IMR-90 (cell line): ENCODE results near the gene BCL2L2. TPM values are rescaled to one million over a fixed set of nuclear protein-coding genes. Genes with fewer than 3 reads are reported as not detected.

Source experiments
- ATAC-seq: fragments of 200-7000 bp; cut with Tn5 transposase; 2 replicates; pipeline ENCODE4 v1.9.1; 2020; ENCODE audit warnings: low read depth, mild to moderate bottlenecking, moderate library complexity
- BruUV-seq: library from RNA; stranded (reverse); fragments of 400-500 nt; replicated peaks from 2 replicates; lab custom pipeline; 2021; lab: Mats Ljungman, UMichigan
- CTCF ChIA-PET: fragments of 300-600 bp; formaldehyde crosslinking; extraction: SDS; loops from one replicate; lab custom pipeline; 2021; ENCODE audit warnings: antibody characterized with exemption; lab: Yijun Ruan, JAX
- POLR2A ChIA-PET: fragments of 300-600 bp; sonication (Branson Sonifier 250); formaldehyde crosslinking; loops from one replicate; lab custom pipeline; 2022; ENCODE audit warnings: antibody characterized with exemption; ENCODE audit not compliant: unreplicated experiment; lab: Charles Lee
- DNase-seq: peaks from one replicate; pipeline ENCODE4 v3.0.0; 2013
- H2AFZ ChIP-seq: replicated peaks from 2 replicates; pipeline ENCODE3; 2013; ENCODE audit warnings: low read length, mild to moderate bottlenecking; ENCODE audit not compliant: poor library complexity
- H2AK5ac ChIP-seq: 2 replicates; pipeline ENCODE4 v1.6.1; 2013; ENCODE audit warnings: low read depth, low read length, inconsistent platforms
- H2AK9ac ChIP-seq: replicated peaks from 2 replicates; pipeline ENCODE3; 2013; ENCODE audit warnings: mild to moderate bottlenecking, low read depth, low read length, moderate library complexity; ENCODE audit not compliant: poor library complexity
- H2BK120ac ChIP-seq: 2 replicates; pipeline ENCODE4 v1.6.1; 2013; ENCODE audit warnings: low read depth, low read length, inconsistent platforms
- H2BK15ac ChIP-seq: 3 replicates; pipeline ENCODE4 v1.6.1; 2013; ENCODE audit warnings: low read depth, low read length, inconsistent platforms
- H2BK20ac ChIP-seq: 2 replicates; pipeline ENCODE4 v1.6.1; 2013; ENCODE audit warnings: low read depth, mild to moderate bottlenecking, inconsistent platforms, low read length, moderate library complexity
- H2BK5ac ChIP-seq: 2 replicates; pipeline ENCODE4 v1.6.1; 2013; ENCODE audit warnings: mild to moderate bottlenecking, low read depth, low read length, inconsistent platforms; ENCODE audit not compliant: poor library complexity, severe bottlenecking
- H3K14ac ChIP-seq: replicated peaks from 2 replicates; pipeline ENCODE4 v1.6.1; 2013; ENCODE audit warnings: low read depth, low read length, inconsistent platforms
- H3K18ac ChIP-seq: 2 replicates; pipeline ENCODE4 v1.6.1; 2013; ENCODE audit warnings: low read depth, low read length, control low read depth
- H3K23ac ChIP-seq: 2 replicates; pipeline ENCODE4 v1.6.1; 2013; ENCODE audit warnings: low read depth, low read length, inconsistent platforms
- H3K27ac ChIP-seq: 2 replicates; pipeline ENCODE4 v1.5.1; 2013; ENCODE audit warnings: mild to moderate bottlenecking, control low read depth, low read length; ENCODE audit not compliant: insufficient read depth
- H3K27me3 ChIP-seq: 2 replicates; pipeline ENCODE4 v1.6.1; 2013; ENCODE audit warnings: low read length; ENCODE audit not compliant: control insufficient read depth, insufficient read depth
- H3K36me3 ChIP-seq: 2 replicates; pipeline ENCODE4 v1.6.1; 2013; ENCODE audit warnings: low read length, mixed read lengths; ENCODE audit not compliant: control insufficient read depth, insufficient read depth
- H3K4ac ChIP-seq: 2 replicates; pipeline ENCODE4 v1.6.1; 2013; ENCODE audit warnings: low read depth, low read length, inconsistent platforms
- H3K4me1 ChIP-seq: 2 replicates; pipeline ENCODE4 v1.6.1; 2013; ENCODE audit warnings: low read length, mixed read lengths; ENCODE audit not compliant: control insufficient read depth, insufficient read depth
- H3K4me2 ChIP-seq: 2 replicates; pipeline ENCODE4 v1.6.1; 2013; ENCODE audit warnings: low read depth, mild to moderate bottlenecking, control low read depth, low read length, moderate library complexity
- H3K4me3 ChIP-seq: 2 replicates; pipeline ENCODE4 v1.5.1; 2013; ENCODE audit warnings: low read depth, mild to moderate bottlenecking, control low read depth, low read length, moderate library complexity; ENCODE audit not compliant: insufficient read depth
- H3K56ac ChIP-seq: 2 replicates; pipeline ENCODE4 v1.6.1; 2013; ENCODE audit warnings: low read length, inconsistent platforms; ENCODE audit not compliant: insufficient read depth; ENCODE audit errors: extremely low read depth
- H3K79me1 ChIP-seq, 2 experiments: 2 replicates each; pipeline ENCODE4 v1.6.1; 2013; ENCODE audit warnings: low read length in 2 of 2, inconsistent platforms in 1 of 2, low read depth in 1 of 2
- H3K9ac ChIP-seq: 2 replicates; pipeline ENCODE4 v1.6.1; 2013; ENCODE audit warnings: low read depth, low read length, control low read depth
- H3K9me1 ChIP-seq: 2 replicates; pipeline ENCODE4 v1.6.1; 2013; ENCODE audit warnings: low read length, inconsistent platforms; ENCODE audit not compliant: insufficient read depth
- H3K9me3 ChIP-seq: 2 replicates; pipeline ENCODE4 v1.6.1; 2013; ENCODE audit warnings: low read length; ENCODE audit not compliant: control insufficient read depth, insufficient read depth
- H4K20me1 ChIP-seq: 2 replicates; pipeline ENCODE4 v1.6.1; 2013; ENCODE audit warnings: low read length, inconsistent platforms; ENCODE audit not compliant: insufficient read depth
- H4K5ac ChIP-seq: 2 replicates; pipeline ENCODE4 v1.6.1; 2013; ENCODE audit warnings: mild to moderate bottlenecking, low read depth, low read length, control low read depth
- H4K8ac ChIP-seq, 2 experiments: 2 replicates each; pipeline ENCODE4 v1.6.1; 2013; ENCODE audit warnings: low read depth in 2 of 2, low read length in 2 of 2, control low read depth in 1 of 2, inconsistent platforms in 1 of 2
- H4K91ac ChIP-seq: 2 replicates; pipeline ENCODE4 v1.6.1; 2013; ENCODE audit warnings: low read depth, low read length, inconsistent platforms; ENCODE audit not compliant: insufficient read depth
- BHLHE40 ChIP-seq: fragments of 150-350 bp; IDR thresholded peaks from 2 replicates; pipeline ENCODE4 v1.6.1; 2016; ENCODE audit warnings: mild to moderate bottlenecking, low read depth, low read length
- CEBPB ChIP-seq: IDR thresholded peaks from 2 replicates; pipeline ENCODE4 v1.6.1; 2012; ENCODE audit warnings: low read depth, low read length, improper control_type of control experiment
- CHD1 ChIP-seq: IDR thresholded peaks from 2 replicates; pipeline ENCODE4 v1.6.1; 2012; ENCODE audit warnings: low read depth, low read length, improper control_type of control experiment
- CTCF ChIP-seq: conservative IDR thresholded peaks from 2 replicates; pipeline ENCODE4 v1.5.1; 2012; ENCODE audit warnings: mild to moderate bottlenecking, low read depth, low read length, improper control_type of control experiment
- ELK1 ChIP-seq: fragments of 150-350 bp; IDR thresholded peaks from 2 replicates; pipeline ENCODE4 v1.6.1; 2016; ENCODE audit warnings: low read depth, mild to moderate bottlenecking, low read length, moderate library complexity, borderline replicate concordance
- FOS ChIP-seq: fragments of 150-350 bp; IDR thresholded peaks from 2 replicates; pipeline ENCODE4 v1.6.1; 2016; ENCODE audit warnings: low read depth, low read length
- MAFK ChIP-seq: IDR thresholded peaks from 2 replicates; pipeline ENCODE4 v1.6.1; 2012; ENCODE audit warnings: low read depth, low read length, improper control_type of control experiment
- MAZ ChIP-seq: IDR thresholded peaks from 2 replicates; pipeline ENCODE4 v1.6.1; 2012; ENCODE audit warnings: low read depth, mild to moderate bottlenecking, low read length, improper control_type of control experiment, moderate library complexity, borderline replicate concordance
- MXI1 ChIP-seq: IDR thresholded peaks from 2 replicates; pipeline ENCODE4 v1.6.1; 2012; ENCODE audit warnings: low read depth, mild to moderate bottlenecking, low read length, moderate library complexity, borderline replicate concordance
- NFE2L2 ChIP-seq: fragments of 150-350 bp; IDR thresholded peaks from 2 replicates; pipeline ENCODE4 v1.6.1; 2016; ENCODE audit warnings: low read depth, mild to moderate bottlenecking, low read length
- POLR2A ChIP-seq: IDR thresholded peaks from 2 replicates; pipeline ENCODE4 v1.6.1; 2012; ENCODE audit warnings: mild to moderate bottlenecking, low read depth, low read length
- RAD21 ChIP-seq: IDR thresholded peaks from 2 replicates; pipeline ENCODE4 v1.6.1; 2012; ENCODE audit warnings: low read length, improper control_type of control experiment
- RFX5 ChIP-seq: IDR thresholded peaks from 2 replicates; pipeline ENCODE4 v1.8.0; 2012; ENCODE audit warnings: low read depth, mild to moderate bottlenecking, low read length, moderate library complexity
- SMC3 ChIP-seq: fragments of 150-350 bp; IDR thresholded peaks from 2 replicates; pipeline ENCODE4 v1.6.1; 2016; ENCODE audit warnings: low read depth, mild to moderate bottlenecking, antibody characterized with exemption, low read length, moderate library complexity
- USF2 ChIP-seq: fragments of 150-350 bp; IDR thresholded peaks from 2 replicates; pipeline ENCODE4 v1.6.1; 2017; ENCODE audit warnings: mild to moderate bottlenecking, antibody characterized with exemption, low read length, low read depth
- WGBS, 2 experiments: methylation state at CpG; one replicate each; pipeline versions ENCODE4 v1.1.5 to v1.1.7; 2013; ENCODE audit warnings: missing lambda C conversion rate in 2 of 2; ENCODE audit not compliant: insufficient read length in 1 of 2; ENCODE audit errors: extremely low coverage in 2 of 2; 5-methylcytosine and 5-hydroxymethylcytosine counted together
- dilution Hi-C: fragments of 300-500 bp; cut with HindIII; formaldehyde crosslinking; loops from one replicate; pipeline ENCODE4 v1.14.3; 2018; ENCODE audit warnings: low sequenced_read_pairs; ENCODE audit not compliant: unreplicated experiment
- in situ Hi-C: fragments of 300-500 bp; cut with MboI; formaldehyde crosslinking; loops from 3 replicates; pipeline ENCODE4 v1.14.3; 2019; ENCODE audit warnings: low sequenced_read_pairs, inconsistent platforms, mixed read lengths
- intact Hi-C: fragments of 100-400 bp; cut with micrococcal nuclease; formaldehyde crosslinking; loops from 2 replicates; pipeline ENCODE4 v1.10.0; 2022
- polyA plus RNA-seq, 3 experiments: library from polyadenylated mRNA; depleted of rRNA; stranded (reverse); fragments of >200 nt; gene quantifications; 2 replicates each; pipeline ENCODE4 v1.2.3, GENCODE V29; 2012; ENCODE audit warnings: low replicate concordance in 1 of 3
- total RNA-seq: library from RNA; depleted of rRNA; stranded (reverse); fragments of >200 nt; gene quantifications from 2 replicates; pipeline ENCODE4 v1.2.3, GENCODE V29; 2012

BCL2L2 gene
- total and polyA plus RNA-seq, 2 of the 4 experiments (the other 2 are of a cell fraction): 14.5 to 40.9 TPM

- H2BK120ac ChIP-seq: no peak overlapping the region
- no peak overlapping the region for H2AK5ac ChIP-seq
- CTCF ChIA-PET: no interaction called here
- peaks cover 6% of the 10 kb centered on the region; the same call in 1 of the 2 replicates for H4K20me1 ChIP-seq
- H3K36me3 ChIP-seq: peaks cover 36% of the 10 kb centered on the region
- H3K27me3 ChIP-seq: no peaks in the 10 kb centered on the region
- no peaks in the 10 kb centered on the region for H3K9me3 ChIP-seq
- 96% methylated on average over 4 of the region's 4 CpGs; no CpG with 5 or more reads in 1 of the 2 experiments for WGBS, 2 experiments
- no peak overlapping the region for H3K4me3 ChIP-seq
- no peak overlapping the region for H4K8ac ChIP-seq
- in situ Hi-C loops: no loop called here
- peaks cover 4% of the 10 kb centered on the region for H3K4me1 ChIP-seq
- H3K4ac ChIP-seq: no peak overlapping the region
- ATAC-seq (no peak), DNase-seq (no peak)
- H2BK15ac ChIP-seq: no peak overlapping the region
- intact Hi-C loops: no loop called here
- dilution Hi-C loops: no loop called here
- no peak overlapping the region for H4K5ac ChIP-seq
- H3K9ac ChIP-seq: no peak overlapping the region
- no peak overlapping the region for H2BK5ac ChIP-seq
- H2BK20ac ChIP-seq: no peak overlapping the region
- POLR2A ChIA-PET: no interaction called here
- H3K9me1 ChIP-seq: peaks cover 6% of the 10 kb centered on the region; the same call in 1 of the 2 replicates
- no peak overlapping the region for H3K56ac ChIP-seq
- no peak for TF ChIP-seq CHD1
- no peak for TF ChIP-seq MXI1
- no peak for TF ChIP-seq NFE2L2
- TF ChIP-seq CTCF: no peak
- TF ChIP-seq RAD21: no peak
- no peak for TF ChIP-seq ELK1
- no peak for TF ChIP-seq CEBPB
- no peak for TF ChIP-seq BHLHE40
- no peak for TF ChIP-seq POLR2A
- no peak for TF ChIP-seq FOS
- no peak for TF ChIP-seq SMC3
- no peak for TF ChIP-seq MAZ
- TF ChIP-seq USF2: no peak
- no peak for TF ChIP-seq RFX5
- no peak for TF ChIP-seq MAFK
- H3K79me1 ChIP-seq: peaks cover 4 to 15% of the 10 kb centered on the region in 2 experiments; a peak in 2 of 4 replicates
- BruUV-seq: no TSS peak
- no peak overlapping the region for H3K27ac ChIP-seq
- no peak overlapping the region for H3K4me2 ChIP-seq
- H3K23ac ChIP-seq: no peak overlapping the region
- H3K14ac ChIP-seq: no peak overlapping the region
- H4K91ac ChIP-seq: no peak overlapping the region
- no peak overlapping the region for H2AFZ ChIP-seq
- H2AK9ac ChIP-seq: no peak overlapping the region
- no peak overlapping the region for H3K18ac ChIP-seq
These were observed 50.0 kb downstream of the BCL2L2 start for GRCh38 chr14:23356662-23357061.
